ENCODE measurements around the gene OR51B2.

DNA sequence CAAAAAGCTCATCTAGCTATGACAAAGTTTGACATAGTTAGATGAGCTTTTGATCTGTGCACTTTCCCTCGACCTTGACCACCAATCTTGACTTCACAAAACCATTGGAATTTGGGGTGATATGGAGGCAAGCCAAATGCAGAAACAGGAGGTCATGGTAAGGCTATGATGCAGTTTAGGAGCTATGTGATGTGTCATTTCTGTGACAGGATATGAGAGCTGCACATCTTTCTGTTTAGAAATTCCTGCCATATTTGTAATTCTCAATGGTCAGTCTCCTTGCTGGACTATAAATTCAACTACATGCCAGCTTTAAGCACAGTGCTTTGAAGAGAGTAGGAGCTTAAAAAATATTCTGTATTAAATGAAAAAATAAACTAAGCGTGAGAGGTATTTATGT is 40.1 kb upstream of the OR51B2 start:
- TF ChIP-seq, protein P1, sequence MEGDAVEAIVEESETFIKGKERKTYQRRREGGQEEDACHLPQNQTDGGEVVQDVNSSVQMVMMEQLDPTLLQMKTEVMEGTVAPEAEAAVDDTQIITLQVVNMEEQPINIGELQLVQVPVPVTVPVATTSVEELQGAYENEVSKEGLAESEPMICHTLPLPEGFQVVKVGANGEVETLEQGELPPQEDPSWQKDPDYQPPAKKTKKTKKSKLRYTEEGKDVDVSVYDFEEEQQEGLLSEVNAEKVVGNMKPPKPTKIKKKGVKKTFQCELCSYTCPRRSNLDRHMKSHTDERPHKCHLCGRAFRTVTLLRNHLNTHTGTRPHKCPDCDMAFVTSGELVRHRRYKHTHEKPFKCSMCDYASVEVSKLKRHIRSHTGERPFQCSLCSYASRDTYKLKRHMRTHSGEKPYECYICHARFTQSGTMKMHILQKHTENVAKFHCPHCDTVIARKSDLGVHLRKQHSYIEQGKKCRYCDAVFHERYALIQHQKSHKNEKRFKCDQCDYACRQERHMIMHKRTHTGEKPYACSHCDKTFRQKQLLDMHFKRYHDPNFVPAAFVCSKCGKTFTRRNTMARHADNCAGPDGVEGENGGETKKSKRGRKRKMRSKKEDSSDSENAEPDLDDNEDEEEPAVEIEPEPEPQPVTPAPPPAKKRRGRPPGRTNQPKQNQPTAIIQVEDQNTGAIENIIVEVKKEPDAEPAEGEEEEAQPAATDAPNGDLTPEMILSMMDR (IDR thresholded peaks at IDR 0.05; ENCODE audit: low read depth, low read length, poor library complexity, severe bottlenecking): no peak
- no peak for TF ChIP-seq EZH2phosphoT487 (IDR thresholded peaks at IDR 0.05; ENCODE audit: borderline replicate concordance, low read length)

Data from DOHH2 (cell line).